ENCODE results near the gene MAU2.
"Not testable (repeated sequence)": the region's sequence is repeated elsewhere in the genome, so short reads cannot be mapped to it uniquely, and the experiment has no call there.

The MAU2 gene

GRCh38 chr19:19385896-19386869, 65.6 kb downstream of the MAU2 start:
- peak in 3 of 4 experiments; percentile 37 to 72 (median 65) for DNase-seq

- no peak for DNase-seq
These were observed 66.5 kb downstream of the MAU2 start for GRCh38 chr19:19387108-19387507.

DNA sequence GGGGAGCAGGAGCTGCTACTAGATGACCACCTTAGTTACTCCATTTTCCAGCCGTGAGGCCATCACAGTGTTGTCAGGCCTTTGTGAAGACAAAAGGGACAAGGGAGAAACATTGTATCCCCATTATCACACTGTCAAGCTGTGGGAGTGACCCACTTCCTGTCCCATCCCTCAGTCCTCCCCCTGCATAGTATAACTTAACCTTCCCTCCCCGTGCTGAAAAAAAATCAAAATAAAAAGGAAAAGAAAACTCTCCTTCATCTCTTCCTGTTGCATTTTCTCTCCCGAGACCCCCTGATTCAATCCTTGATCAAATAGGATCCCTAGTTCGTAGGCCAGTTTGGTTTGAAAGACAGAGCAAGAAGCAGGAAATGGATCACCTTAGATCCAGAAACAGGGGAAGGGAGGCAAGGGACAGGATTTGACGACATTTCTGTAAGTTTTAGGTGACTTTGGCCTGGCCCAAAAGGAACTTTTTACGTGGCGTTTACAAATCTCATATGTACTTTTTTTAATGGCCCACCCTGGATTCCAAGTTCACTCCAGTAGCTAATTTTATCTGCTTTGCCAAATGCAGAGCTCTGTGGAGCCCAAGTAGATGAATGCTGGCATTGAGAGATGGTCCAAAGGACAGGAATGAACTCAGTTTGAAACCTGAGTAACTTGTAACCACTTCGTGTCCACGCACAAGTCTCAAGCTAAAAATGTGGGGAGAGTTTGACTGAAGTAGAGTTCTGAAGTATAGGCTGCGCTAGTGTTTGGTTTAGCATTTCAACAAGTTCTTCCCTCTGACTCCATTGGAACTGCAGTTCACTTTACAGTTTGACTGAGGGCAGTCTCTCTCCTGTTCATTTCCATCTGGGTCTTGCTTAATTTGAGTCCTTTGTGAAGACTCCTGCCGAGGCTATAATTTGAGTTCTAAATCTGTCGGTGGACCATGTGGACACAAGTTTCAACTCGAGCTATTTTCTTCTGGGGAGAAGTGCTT, 68.2 kb downstream of the MAU2 start:
- DNase-seq, result no peak

DNA sequence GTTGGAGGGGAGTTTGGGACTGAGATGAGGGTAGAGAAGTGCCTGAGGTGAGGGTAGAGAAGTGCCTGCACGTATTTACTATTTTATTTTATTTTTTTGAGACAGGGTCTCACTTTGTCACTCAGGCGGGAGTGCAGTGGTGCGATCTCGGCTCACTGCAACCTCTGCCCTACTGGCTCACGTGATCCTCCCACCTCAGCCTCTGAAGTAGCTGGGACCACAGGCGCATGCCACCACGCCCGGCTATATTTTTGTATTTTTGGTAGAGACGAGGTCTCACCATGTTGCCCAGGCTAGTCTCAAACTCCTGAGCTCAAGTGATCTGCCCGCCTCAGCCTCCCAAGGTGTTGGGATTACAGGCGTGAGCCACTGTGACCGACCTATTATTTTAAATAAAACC, 69.1 kb downstream of the MAU2 start:
- DNase-seq, result not testable (repeated sequence)

DNA sequence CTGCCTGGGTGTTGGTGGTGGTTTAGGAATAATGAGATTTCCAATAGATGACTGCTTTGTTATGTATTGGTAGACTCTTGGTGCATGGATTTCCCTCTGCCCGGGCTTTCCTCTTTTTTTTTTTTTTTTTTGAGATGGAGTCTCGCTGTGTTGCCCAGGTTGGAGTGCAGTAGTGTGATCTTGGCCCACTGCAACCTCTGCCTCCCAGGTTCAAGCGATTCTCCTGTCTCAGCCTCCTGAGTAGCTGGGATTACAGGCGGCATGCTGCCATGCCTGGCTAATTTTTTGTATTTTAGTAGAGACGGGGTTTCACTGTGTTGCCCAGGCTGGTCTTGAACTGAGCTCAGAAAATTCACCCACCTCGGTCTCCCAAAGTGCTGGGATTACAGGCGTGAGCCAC, 73.7 kb downstream of the MAU2 start:
- DNase-seq, result not testable (repeated sequence)

GRCh38 chr19:19399733-19400433, 79.3 kb downstream of the MAU2 start:
- peak in 1 of 4 experiments; percentile 28 for DNase-seq

GRCh38 chr19:19402656-19403372, 82.2 kb downstream of the MAU2 start:
- DNase-seq, result peak in 1 of 4 experiments; percentile 64

- peak; percentile 56 to 85 (median 73) for DNase-seq
These were observed 82.8 kb downstream of the MAU2 start for GRCh38 chr19:19403373-19403901.

- peak; percentile 98 to 100 (median 98) for DNase-seq
These were observed 84.5 kb downstream of the MAU2 start, which contains the start of gene GATAD2A for GRCh38 chr19:19404879-19405860. TSS of gene GATAD2A (plus strand) at chr19:19405675. CDS start at chr19:19465346, 59,671 bp downstream.

DNA sequence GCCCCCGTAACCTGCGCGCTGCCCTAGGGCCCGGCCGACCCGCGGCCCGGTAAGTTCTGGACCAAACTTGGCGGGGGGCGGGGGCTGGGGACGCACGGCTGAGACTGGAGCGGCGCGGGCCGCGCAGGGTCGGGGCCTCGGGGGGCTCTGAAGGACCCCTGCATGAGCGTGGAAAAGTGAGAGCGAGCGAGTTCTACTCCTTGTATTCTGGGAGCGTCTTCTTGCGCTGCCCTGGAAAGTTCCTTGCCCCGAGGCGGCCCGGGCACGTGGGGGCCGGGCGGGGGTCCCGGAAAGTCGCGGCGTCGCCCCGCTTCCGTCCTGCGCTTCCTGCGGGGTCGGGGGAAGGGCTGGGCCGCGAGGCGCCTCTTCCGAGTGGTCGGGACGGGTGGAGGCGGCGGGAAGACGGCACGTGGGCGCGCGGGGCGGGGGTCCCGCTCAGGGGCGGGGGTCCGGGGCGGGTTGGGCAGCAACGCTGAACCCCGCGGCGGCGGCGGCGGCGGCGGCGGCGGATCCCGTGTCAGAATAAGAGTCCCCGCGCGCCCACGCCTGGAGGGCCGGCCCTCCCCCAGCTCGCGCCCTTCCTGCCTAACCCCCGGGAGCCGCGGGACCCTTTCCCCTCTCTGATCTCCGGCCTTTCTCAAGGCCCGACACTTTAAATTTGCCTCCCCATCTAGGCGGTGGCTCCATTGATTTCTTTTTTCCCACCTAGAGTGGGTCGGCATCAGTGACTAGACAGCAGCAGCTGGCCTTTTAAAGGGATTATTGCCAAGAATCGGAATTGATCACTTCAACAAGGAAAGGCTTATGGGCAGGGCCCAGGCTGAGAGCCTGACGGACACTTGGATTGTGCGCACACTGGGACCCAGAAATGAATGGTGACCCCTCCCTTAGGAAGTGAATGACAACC, 85.6 kb downstream of the MAU2 start:
- peak; percentile 58 to 83 (median 66) for DNase-seq

- peak; percentile 38 to 67 (median 66) for DNase-seq
These were observed 86.4 kb downstream of the MAU2 start for GRCh38 chr19:19406878-19407632.

DNA sequence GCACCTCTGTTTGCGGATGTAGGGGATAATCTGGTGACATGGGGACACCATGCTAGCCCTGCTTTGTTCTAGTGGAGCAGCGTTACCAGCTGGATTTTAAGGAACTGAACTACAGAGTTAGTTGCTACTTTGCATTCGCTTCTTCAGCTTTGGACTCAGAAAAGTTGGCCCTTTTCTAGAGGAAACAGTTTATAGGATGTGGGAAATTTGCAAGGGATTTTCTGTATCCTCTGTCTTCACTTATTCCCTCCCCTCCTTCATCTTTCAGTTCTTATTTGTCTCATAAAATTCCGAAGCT, 87.0 kb downstream of the MAU2 start:
- DNase-seq, result peak in 2 of 4 experiments; percentile 54 to 59

Data from suppressor macrophage (primary cell).